Ovary (tissue), 3 donors: ENCODE data around the gene TBC1D14.

ENCODE experiments used
- CTCF ChIP-seq, 3 donors: fragments of 450-650 bp in 2 of 3; fragments of 200-600 bp in 1 of 3; IDR thresholded peaks; one replicate each; pipeline versions ENCODE4 v1.5.1 to v1.8.0; 2016 to 2022; ENCODE audit warnings: antibody characterized with exemption in 3 of 3, mild to moderate bottlenecking in 1 of 3
- EP300 ChIP-seq: sonication (generic); formaldehyde crosslinking; IDR thresholded peaks from one replicate; pipeline ENCODE4 v1.6.1; 2017; ENCODE audit warnings: antibody characterized with exemption
- POLR2A ChIP-seq: fragments of 450-650 bp; IDR thresholded peaks from one replicate; pipeline ENCODE4 v1.6.1; 2017; ENCODE audit warnings: antibody characterized with exemption, mild to moderate bottlenecking, moderate library complexity
- donor health status: DM: no; HTN: no; CAD: no.

- no peak for TF ChIP-seq CTCF (IDR thresholded peaks at IDR 0.05)
- TF ChIP-seq POLR2A, result peak; percentile 66
- no peak for TF ChIP-seq EP300
These were observed 158.7 kb downstream of the TBC1D14 start for GRCh38 chr4:7068279-7068842.
